Measurements from ENCODE around the gene CTSW.

Gene CTSW

DNA sequence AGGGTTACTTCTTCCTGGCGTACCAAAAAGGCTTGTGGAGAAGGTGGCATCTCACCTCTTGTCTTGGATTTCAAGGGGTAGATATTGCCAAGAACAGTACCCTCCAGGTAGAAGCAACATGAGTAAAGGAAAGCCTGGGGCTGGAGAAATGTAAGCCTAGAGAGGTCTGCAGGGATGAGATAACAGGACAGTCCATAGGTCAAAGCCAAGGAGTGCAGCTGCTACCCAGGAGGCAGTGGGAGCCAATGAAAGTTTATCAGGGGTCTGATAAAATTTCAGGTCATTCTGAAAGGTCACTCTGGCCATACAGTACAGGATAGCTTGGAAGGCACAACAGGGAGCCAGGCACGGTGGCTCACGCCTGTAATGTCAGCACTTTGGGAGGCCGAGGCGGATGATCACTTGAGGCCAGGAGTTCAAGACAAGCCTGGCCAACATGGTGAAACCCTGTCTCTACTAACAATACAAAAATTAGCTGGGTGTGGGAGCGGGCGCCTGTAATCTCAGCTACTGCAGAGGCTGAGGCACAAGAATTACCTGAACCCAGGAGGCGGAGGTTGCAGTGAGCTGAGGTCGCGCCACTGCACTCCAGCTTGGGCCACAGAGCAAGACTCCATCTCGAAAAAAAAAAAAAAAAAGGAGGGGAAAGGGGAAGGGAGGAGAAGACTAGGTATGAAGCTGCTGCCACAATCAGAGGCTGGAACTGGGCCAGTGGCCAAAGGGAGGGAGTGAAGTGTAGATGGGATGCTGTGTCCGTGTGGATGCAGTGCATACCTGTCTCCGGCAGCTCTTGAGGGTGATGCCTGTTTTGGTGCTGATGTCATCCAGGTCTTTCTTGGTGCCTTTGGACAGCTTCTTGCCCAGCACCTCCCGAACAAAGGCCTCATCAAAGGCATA lies 7.4 kb downstream of the CTSW start:
- H2AK5ac ChIP-seq (ENCODE audit: low read length, severe bottlenecking) = no peak overlapping the region
- peak overlapping the region in 1 of 2 experiments; percentile 72 for H3K4ac ChIP-seq (ENCODE audit: low read depth in 1 of 2, low read length in 2 of 2)
- no peaks in the 10 kb centered on the region for H3K9me3 ChIP-seq (ENCODE audit: control insufficient read depth, low read length)
- H3K36me3 ChIP-seq (ENCODE audit: control insufficient read depth in 1 of 2, insufficient read depth in 2 of 2, low read depth in 1 of 2, low read length in 2 of 2) = peaks cover 52 to 56% of the 10 kb centered on the region in 2 experiments
- peak overlapping the region in 1 of 2 experiments; percentile 68 for H3K14ac ChIP-seq (ENCODE audit: low read length in 2 of 2)
- H4K91ac ChIP-seq (ENCODE audit: low read length) = peak overlapping the region; percentile 46
- peak overlapping the region in 1 of 2 experiments; percentile 87 for H3K4me3 ChIP-seq (ENCODE audit: insufficient read depth in 1 of 2, low read depth in 1 of 2, low read length in 2 of 2)
- peak overlapping the region; percentile 33 for H2BK15ac ChIP-seq (ENCODE audit: low read depth, poor library complexity, severe bottlenecking)
- no peak overlapping the region for H4K8ac ChIP-seq (ENCODE audit: low read length)
- H2BK5ac ChIP-seq (ENCODE audit: low read depth, low read length, poor library complexity, severe bottlenecking) = no peak overlapping the region
- no peak overlapping the region for H2AFZ ChIP-seq (ENCODE audit: low read depth, low read length)
- DNase-seq = no peak
- H3K27ac ChIP-seq (ENCODE audit: low read length, poor library complexity, severe bottlenecking) = peak overlapping the region; percentile 48
- peak overlapping the region in 1 of 2 experiments; percentile 41 for H2BK12ac ChIP-seq (ENCODE audit: low read length in 2 of 2)
- peak overlapping the region in 1 of 2 experiments; percentile 43 for H3K23ac ChIP-seq (ENCODE audit: low read length in 2 of 2)
- peak overlapping the region; percentile 94 for H3K9ac ChIP-seq (ENCODE audit: low read length)
- H2BK120ac ChIP-seq (ENCODE audit: low read depth, low read length) = no peak overlapping the region
- H3K18ac ChIP-seq (ENCODE audit: low read depth in 1 of 2, low read length in 2 of 2) = peak overlapping the region in 1 of 2 experiments; percentile 37
- WGBS = 87% methylated on average over 14 of the region's 14 CpGs
- H3K4me2 ChIP-seq (ENCODE audit: low read length, poor library complexity, severe bottlenecking) = peak overlapping the region; percentile 89
- H3K27me3 ChIP-seq (ENCODE audit: control insufficient read depth in 1 of 2, insufficient read depth in 1 of 2, low read length in 2 of 2) = no peaks in the 10 kb centered on the region
- H3K79me1 ChIP-seq (replicated peaks; ENCODE audit: low read length, poor library complexity, severe bottlenecking) = peaks cover 28% of the 10 kb centered on the region
- H3K4me1 ChIP-seq (ENCODE audit: control insufficient read depth, insufficient read depth, low read depth, low read length) = peaks cover 30% of the 10 kb centered on the region

GRCh38 chr11:65887723-65888162 lies 8.1 kb downstream of the CTSW start:
- H3K4ac ChIP-seq (ENCODE audit: low read depth in 1 of 2, low read length in 2 of 2) = peak overlapping the region; percentile 29 to 82
- 1% methylated on average over 23 of the region's 23 CpGs for WGBS
- no peak overlapping the region for H2AK5ac ChIP-seq (ENCODE audit: low read length, severe bottlenecking)
- H3K18ac ChIP-seq (ENCODE audit: low read depth in 1 of 2, low read length in 2 of 2) = peak overlapping the region; percentile 30 to 79
- H3K4me1 ChIP-seq (ENCODE audit: control insufficient read depth, insufficient read depth, low read depth, low read length) = peaks cover 35% of the 10 kb centered on the region
- H2BK15ac ChIP-seq (ENCODE audit: low read depth, poor library complexity, severe bottlenecking) = peak overlapping the region; percentile 33
- no peak for DNase-seq
- H2BK12ac ChIP-seq (ENCODE audit: low read length in 2 of 2) = no peak overlapping the region
- peak overlapping the region; percentile 94 for H3K9ac ChIP-seq (ENCODE audit: low read length)
- no peak overlapping the region for H3K23ac ChIP-seq (ENCODE audit: low read length in 2 of 2)
- peak overlapping the region; percentile 13 for H2BK120ac ChIP-seq (ENCODE audit: low read depth, low read length)
- H4K91ac ChIP-seq (ENCODE audit: low read length) = peak overlapping the region; percentile 46
- peaks cover 52 to 55% of the 10 kb centered on the region in 2 experiments for H3K36me3 ChIP-seq (ENCODE audit: control insufficient read depth in 1 of 2, insufficient read depth in 2 of 2, low read depth in 1 of 2, low read length in 2 of 2)
- H3K4me2 ChIP-seq (ENCODE audit: low read length, poor library complexity, severe bottlenecking) = peak overlapping the region; percentile 89
- H3K9me3 ChIP-seq (ENCODE audit: control insufficient read depth, low read length) = no peaks in the 10 kb centered on the region
- H2BK5ac ChIP-seq (ENCODE audit: low read depth, low read length, poor library complexity, severe bottlenecking) = no peak overlapping the region
- no peaks in the 10 kb centered on the region for H3K27me3 ChIP-seq (ENCODE audit: control insufficient read depth in 1 of 2, insufficient read depth in 1 of 2, low read length in 2 of 2)
- peak overlapping the region in 1 of 2 experiments; percentile 68 for H3K14ac ChIP-seq (ENCODE audit: low read length in 2 of 2)
- peaks cover 27% of the 10 kb centered on the region for H3K79me1 ChIP-seq (replicated peaks; ENCODE audit: low read length, poor library complexity, severe bottlenecking)
- peak overlapping the region; percentile 70 to 87 for H3K4me3 ChIP-seq (ENCODE audit: insufficient read depth in 1 of 2, low read depth in 1 of 2, low read length in 2 of 2)
- H3K27ac ChIP-seq (ENCODE audit: low read length, poor library complexity, severe bottlenecking) = peak overlapping the region; percentile 48
- H4K8ac ChIP-seq (ENCODE audit: low read length) = peak overlapping the region; percentile 45
- H2AFZ ChIP-seq (ENCODE audit: low read depth, low read length) = peak overlapping the region; percentile 33

DNA sequence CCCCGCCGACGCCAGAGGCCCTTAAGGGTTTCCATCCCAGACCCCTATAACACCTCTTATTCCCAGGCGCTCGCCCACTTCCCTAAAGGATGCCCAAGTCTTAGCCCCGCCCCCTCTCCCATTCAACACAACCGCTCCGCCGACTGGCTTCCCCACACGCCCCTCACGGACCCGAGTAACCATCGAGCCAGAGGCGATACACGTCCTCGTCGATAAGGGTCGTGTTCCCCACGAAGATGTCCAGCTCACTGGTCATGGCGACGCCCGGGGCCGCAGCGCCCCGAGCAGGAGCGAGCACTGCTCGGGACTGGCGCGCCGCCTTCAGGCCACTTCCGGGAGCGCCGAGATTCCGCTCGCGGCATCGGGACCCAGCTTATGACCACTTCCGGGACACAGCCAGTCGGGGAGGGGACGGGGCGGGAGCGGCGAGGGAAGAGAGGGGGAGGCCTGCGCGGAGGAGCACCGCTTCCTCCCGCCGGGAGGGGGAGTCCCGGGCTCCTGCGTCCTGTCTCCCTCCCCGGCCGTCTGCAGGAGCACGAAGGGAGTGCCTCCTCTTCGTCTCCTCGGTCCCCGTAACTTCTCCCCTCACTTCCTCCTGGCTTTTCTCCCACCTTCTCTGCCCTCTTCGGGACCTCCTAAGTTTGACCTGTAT lies 8.7 kb downstream of the CTSW start, which contains the start of gene FIBP:
FIBP (minus strand) TSS at position 309 of the 652 bp plus-strand sequence; CDS start at position 256, 53 bp downstream.
- peak within 1 kb of the TSS; percentile 70 to 87 for H3K4me3 ChIP-seq (ENCODE audit: insufficient read depth in 1 of 2, low read depth in 1 of 2, low read length in 2 of 2)
- peak within 1 kb of the TSS; percentile 94 for H3K4me2 ChIP-seq (ENCODE audit: low read length, poor library complexity, severe bottlenecking)
- peak; percentile 98 for DNase-seq
- H3K27me3 ChIP-seq (ENCODE audit: control insufficient read depth in 1 of 2, insufficient read depth in 1 of 2, low read length in 2 of 2) = no peaks in the 10 kb centered on the region
- H3K27ac ChIP-seq (ENCODE audit: low read length, poor library complexity, severe bottlenecking) = peak within 1 kb of the TSS; percentile 98
- peak within 1 kb of the TSS; percentile 43 to 45 for H3K23ac ChIP-seq (ENCODE audit: low read length in 2 of 2)
- H3K36me3 ChIP-seq (ENCODE audit: control insufficient read depth in 1 of 2, insufficient read depth in 2 of 2, low read depth in 1 of 2, low read length in 2 of 2) = peaks cover 51 to 53% of the 10 kb centered on the region in 2 experiments
- peak within 1 kb of the TSS; percentile 82 to 93 for H3K18ac ChIP-seq (ENCODE audit: low read depth in 1 of 2, low read length in 2 of 2)
- H2BK5ac ChIP-seq (ENCODE audit: low read depth, low read length, poor library complexity, severe bottlenecking) = peak within 1 kb of the TSS; percentile 80
- H2AK5ac ChIP-seq (ENCODE audit: low read length, severe bottlenecking) = peak within 1 kb of the TSS; percentile 47
- peak within 1 kb of the TSS; percentile 41 to 74 for H2BK12ac ChIP-seq (ENCODE audit: low read length in 2 of 2)
- H3K14ac ChIP-seq (ENCODE audit: low read length in 2 of 2) = peak within 1 kb of the TSS in 1 of 2 experiments; percentile 68
- peaks cover 38% of the 10 kb centered on the region for H3K4me1 ChIP-seq (ENCODE audit: control insufficient read depth, insufficient read depth, low read depth, low read length)
- H3K4ac ChIP-seq (ENCODE audit: low read depth in 1 of 2, low read length in 2 of 2) = peak within 1 kb of the TSS; percentile 72 to 82
- H3K9me3 ChIP-seq (ENCODE audit: control insufficient read depth, low read length) = no peaks in the 10 kb centered on the region
- H2BK15ac ChIP-seq (ENCODE audit: low read depth, poor library complexity, severe bottlenecking) = peak within 1 kb of the TSS; percentile 36
- peaks cover 23% of the 10 kb centered on the region for H3K79me1 ChIP-seq (replicated peaks; ENCODE audit: low read length, poor library complexity, severe bottlenecking)
- H2BK120ac ChIP-seq (ENCODE audit: low read depth, low read length) = peak within 1 kb of the TSS; percentile 67
- H3K9ac ChIP-seq (ENCODE audit: low read length) = peak within 1 kb of the TSS; percentile 94
- H4K8ac ChIP-seq (ENCODE audit: low read length) = peak within 1 kb of the TSS; percentile 88
- peak within 1 kb of the TSS; percentile 33 for H2AFZ ChIP-seq (ENCODE audit: low read depth, low read length)
- peak within 1 kb of the TSS; percentile 95 for H4K91ac ChIP-seq (ENCODE audit: low read length)
- WGBS = under 1% methylated on average over 44 of the region's 57 CpGs
